Natural killer cell (primary cell): ENCODE results near the gene ZAR1L. TPM values are rescaled to one million over a fixed set of nuclear protein-coding genes. Genes with fewer than 3 reads are reported as not detected.

Experiments
- ATAC-seq, 3 donors: fragments of 150-1000 bp in 2 of 3; fragments of 200-7000 bp in 1 of 3; cut with Tn5 transposase; 1 replicate in 1 of 3; 2 replicates in 2 of 3; pipeline ENCODE4 v1.10.0; 2021; ENCODE audit warnings: mild to moderate bottlenecking in 2 of 3, moderate library complexity in 2 of 3
- DNase-seq, 2 donors: peaks; one replicate each; pipeline versions ENCODE4 v3.0.0 to v3.0.0-alpha.2; 2013 to 2021; ENCODE audit warnings: mixed read lengths in 1 of 2
- H3K27ac ChIP-seq: one replicate; pipeline ENCODE4 v1.5.1; 2013; ENCODE audit warnings: mild to moderate bottlenecking, low read length
- H3K27me3 ChIP-seq: one replicate; pipeline ENCODE4 v1.6.1; 2013; ENCODE audit warnings: low read length; ENCODE audit not compliant: control insufficient read depth, insufficient read depth
- H3K36me3 ChIP-seq: one replicate; pipeline ENCODE4 v1.6.1; 2013; ENCODE audit warnings: low read length; ENCODE audit not compliant: control insufficient read depth, insufficient read depth
- H3K4me1 ChIP-seq: one replicate; pipeline ENCODE4 v1.6.1; 2013; ENCODE audit warnings: low read length; ENCODE audit not compliant: control insufficient read depth, insufficient read depth
- H3K4me3 ChIP-seq: one replicate; pipeline ENCODE4 v1.5.1; 2013; ENCODE audit warnings: low read length
- H3K9me3 ChIP-seq: one replicate; pipeline ENCODE4 v1.6.1; 2013; ENCODE audit warnings: low read length; ENCODE audit not compliant: control insufficient read depth, insufficient read depth
- H3K27ac Mint-ChIP-seq, 2 donors: one replicate each; pipeline ENCODE4 v1.8.0; 2022; ENCODE audit warnings: mild to moderate bottlenecking in 2 of 2, mixed read lengths in 2 of 2, moderate library complexity in 1 of 2
- H3K27me3 Mint-ChIP-seq, 2 donors: one replicate each; pipeline ENCODE4 v1.8.0; 2022; ENCODE audit warnings: low read depth in 2 of 2, mixed read lengths in 2 of 2
- H3K36me3 Mint-ChIP-seq: one replicate; pipeline ENCODE4 v1.8.0; 2022; ENCODE audit warnings: mixed read lengths
- H3K4me1 Mint-ChIP-seq, 2 donors: one replicate each; pipeline ENCODE4 v1.8.0; 2022; ENCODE audit warnings: mixed read lengths in 2 of 2
- H3K4me3 Mint-ChIP-seq: one replicate; pipeline ENCODE4 v1.8.0; 2022; ENCODE audit warnings: mild to moderate bottlenecking, moderate library complexity, mixed read lengths
- H3K9me3 Mint-ChIP-seq, 2 donors: one replicate each; pipeline ENCODE4 v1.8.0; 2022; ENCODE audit warnings: mixed read lengths in 2 of 2
- WGBS: methylation state at CpG from one replicate; pipeline ENCODE4 v1.1.7; 2013; ENCODE audit warnings: missing lambda C conversion rate; ENCODE audit not compliant: insufficient coverage; 5-methylcytosine and 5-hydroxymethylcytosine counted together
- intact Hi-C: fragments of 100-400 bp; cut with micrococcal nuclease; formaldehyde crosslinking; loops from one replicate; pipeline ENCODE4 v1.14.2; 2022
- total RNA-seq, 4 donors: library from RNA; stranded (reverse); fragments of 120-200 nt in 1 of 4; gene quantifications; one replicate each; pipeline versions ENCODE4 v1.2.3 to v1.2.4, GENCODE V29; 2013 to 2022
- TF ChIP-seq, protein P1 (sequence below): fragments of 200-600 bp; IDR thresholded peaks from one replicate; pipeline ENCODE4 v1.8.0; 2022; ENCODE audit warnings: antibody characterized with exemption

The ZAR1L gene
- total RNA-seq, 3 donors from 2014 or later (not counting 1 experiment from before 2014, with no cell fraction given): 0.23 TPM; not detected in 2

DNA sequence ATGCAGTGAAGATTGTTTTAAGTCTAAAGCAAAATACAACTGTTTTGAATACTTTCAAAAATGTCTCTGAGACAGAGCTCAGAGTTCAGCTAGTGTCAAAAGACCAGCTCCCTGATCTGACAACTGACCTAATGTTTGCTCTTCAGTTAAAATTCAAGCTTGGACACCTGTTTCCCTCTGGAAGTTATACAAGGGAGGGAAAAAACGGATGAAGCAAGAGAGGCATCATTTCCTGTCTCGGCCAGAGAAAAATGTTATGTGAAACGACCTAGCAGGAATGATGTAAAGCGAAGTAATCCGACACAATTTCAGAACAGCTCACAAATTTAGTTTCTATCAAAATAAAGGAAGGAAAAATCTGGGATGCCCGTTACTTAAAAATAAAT is 59.4 kb downstream of the ZAR1L start:
- no peak for ATAC-seq
- H3K4me1 Mint-ChIP-seq: peaks cover 16 to 19% of the 10 kb centered on the region in 2 donors
- H3K36me3 ChIP-seq: peaks cover 4% of the 10 kb centered on the region
- H3K27me3 Mint-ChIP-seq: no peaks in the 10 kb centered on the region
- H3K4me3 Mint-ChIP-seq: no peak overlapping the region
- H3K9me3 Mint-ChIP-seq: no peaks in the 10 kb centered on the region
- no peak overlapping the region for H3K27ac ChIP-seq
- no peak for DNase-seq
- 83% methylated on average over 4 of the region's 6 CpGs for WGBS
- intact Hi-C loops: no loop called here
- H3K27ac Mint-ChIP-seq: no peak overlapping the region
- peaks cover 5% of the 10 kb centered on the region for H3K36me3 Mint-ChIP-seq
- H3K4me1 ChIP-seq: peaks cover 3% of the 10 kb centered on the region
- H3K4me3 ChIP-seq: no peak overlapping the region
- TF ChIP-seq, protein P1, sequence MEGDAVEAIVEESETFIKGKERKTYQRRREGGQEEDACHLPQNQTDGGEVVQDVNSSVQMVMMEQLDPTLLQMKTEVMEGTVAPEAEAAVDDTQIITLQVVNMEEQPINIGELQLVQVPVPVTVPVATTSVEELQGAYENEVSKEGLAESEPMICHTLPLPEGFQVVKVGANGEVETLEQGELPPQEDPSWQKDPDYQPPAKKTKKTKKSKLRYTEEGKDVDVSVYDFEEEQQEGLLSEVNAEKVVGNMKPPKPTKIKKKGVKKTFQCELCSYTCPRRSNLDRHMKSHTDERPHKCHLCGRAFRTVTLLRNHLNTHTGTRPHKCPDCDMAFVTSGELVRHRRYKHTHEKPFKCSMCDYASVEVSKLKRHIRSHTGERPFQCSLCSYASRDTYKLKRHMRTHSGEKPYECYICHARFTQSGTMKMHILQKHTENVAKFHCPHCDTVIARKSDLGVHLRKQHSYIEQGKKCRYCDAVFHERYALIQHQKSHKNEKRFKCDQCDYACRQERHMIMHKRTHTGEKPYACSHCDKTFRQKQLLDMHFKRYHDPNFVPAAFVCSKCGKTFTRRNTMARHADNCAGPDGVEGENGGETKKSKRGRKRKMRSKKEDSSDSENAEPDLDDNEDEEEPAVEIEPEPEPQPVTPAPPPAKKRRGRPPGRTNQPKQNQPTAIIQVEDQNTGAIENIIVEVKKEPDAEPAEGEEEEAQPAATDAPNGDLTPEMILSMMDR: no peak
- H3K9me3 ChIP-seq: no peaks in the 10 kb centered on the region
- H3K27me3 ChIP-seq: no peaks in the 10 kb centered on the region

DNA sequence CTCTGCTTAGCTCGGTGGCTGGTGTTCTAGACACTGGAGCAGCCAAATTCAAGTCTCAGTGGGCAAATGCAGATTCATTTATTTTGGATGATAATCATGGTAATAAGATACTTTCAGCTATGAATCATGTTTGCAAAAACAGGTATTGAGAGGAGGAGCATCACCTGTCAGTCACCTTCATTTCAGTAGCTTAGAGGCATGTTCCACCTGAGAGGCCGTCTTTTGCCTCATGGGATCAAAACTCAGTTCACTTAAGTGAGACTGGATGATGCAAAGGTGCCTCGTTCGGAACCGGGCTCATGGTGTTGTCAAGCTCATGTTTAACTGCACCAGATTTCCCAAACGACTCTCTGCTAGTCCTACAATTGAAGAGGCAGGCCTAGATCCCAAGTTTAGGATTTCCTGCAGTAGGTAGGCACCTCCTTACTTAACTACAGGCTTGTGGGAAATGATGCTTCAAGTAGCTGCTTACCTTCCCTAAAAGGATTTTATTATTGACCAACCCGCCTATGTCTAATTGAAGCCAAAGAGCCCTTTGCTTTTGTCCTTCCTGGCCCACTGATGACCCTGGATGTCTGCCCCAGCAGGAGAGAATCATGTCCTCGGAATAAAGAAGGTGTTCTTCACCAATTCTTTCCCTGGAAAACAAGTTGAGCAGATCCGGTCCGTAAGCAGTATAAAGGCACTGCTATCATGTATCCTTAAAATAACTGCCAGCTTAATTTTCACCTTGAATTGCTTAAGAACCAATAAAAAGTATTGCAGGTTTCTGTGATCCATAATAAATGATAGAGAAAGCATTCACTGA is 60.0 kb downstream of the ZAR1L start:
- no peaks in the 10 kb centered on the region for H3K9me3 ChIP-seq
- Mint-ChIP-seq H3K27me3 (no peaks in the 10 kb centered on the region), H3K9me3 (no peaks in the 10 kb centered on the region), H3K36me3 (peaks cover 7% of the 10 kb centered on the region), H3K27ac (no peak overlapping the region), H3K4me3 (no peak overlapping the region), H3K4me1 (peaks cover 19% of the 10 kb centered on the region in 2 donors)
- intact Hi-C loops: no loop called here
- H3K4me3 ChIP-seq: no peak overlapping the region
- TF ChIP-seq, protein P1: no peak
- peaks cover 3% of the 10 kb centered on the region for H3K4me1 ChIP-seq
- peaks cover 4% of the 10 kb centered on the region for H3K36me3 ChIP-seq
- ATAC-seq: no peak
- WGBS: 91% methylated on average over 10 of the region's 10 CpGs
- H3K27ac ChIP-seq: no peak overlapping the region
- H3K27me3 ChIP-seq: no peaks in the 10 kb centered on the region
- no peak for DNase-seq

DNA sequence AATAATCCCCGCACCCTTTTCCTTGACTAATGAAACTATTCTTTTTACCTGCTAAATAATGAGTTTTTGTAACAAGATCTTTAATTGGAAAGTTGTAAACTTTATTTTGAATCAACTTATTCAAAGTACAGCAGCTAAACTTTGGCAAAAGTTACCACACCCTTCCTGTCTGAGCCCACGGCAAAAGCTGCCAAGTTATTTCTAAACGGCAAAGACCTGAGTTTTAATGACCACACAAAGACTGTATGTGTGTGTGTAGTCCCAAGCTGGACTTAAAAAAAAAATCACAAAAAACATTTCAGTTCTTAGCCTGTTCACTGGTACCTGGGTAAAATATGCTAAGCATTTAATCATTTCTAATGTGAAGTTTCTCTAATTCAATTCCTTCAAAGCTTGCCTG is 60.7 kb downstream of the ZAR1L start:
- ATAC-seq (no peak), DNase-seq (no peak)
- Histone ChIP-seq H3K9me3 (no peaks in the 10 kb centered on the region), H3K4me1 (peaks cover 8% of the 10 kb centered on the region), H3K36me3 (peaks cover 4% of the 10 kb centered on the region), H3K27ac (no peak overlapping the region), H3K4me3 (no peak overlapping the region), H3K27me3 (no peaks in the 10 kb centered on the region)
- Mint-ChIP-seq H3K27ac (no peak overlapping the region), H3K36me3 (peaks cover 7% of the 10 kb centered on the region), H3K4me1 (peaks cover 25 to 26% of the 10 kb centered on the region in 2 donors), H3K27me3 (no peaks in the 10 kb centered on the region), H3K9me3 (no peaks in the 10 kb centered on the region), H3K4me3 (no peak overlapping the region)
- intact Hi-C loops: no loop called here
- TF ChIP-seq, protein P1: no peak
- WGBS: no CpG with 5 or more reads among the region's 3 CpGs
